Neuronal stem cell (in vitro differentiated cells): ENCODE measurements around the gene HS3ST3A1.
A peak's percentile ranks its signal among the peaks of the same experiment; 100 is the strongest.

Experiments
- DNase-seq: peaks from one replicate; pipeline ENCODE4 v3.0.0-alpha.2; 2013; ENCODE audit warnings: low spot score
- H2AFZ ChIP-seq: one replicate; pipeline ENCODE4 v1.6.1; 2013; ENCODE audit warnings: mild to moderate bottlenecking, low read length, inconsistent platforms
- H2AK5ac ChIP-seq: 2 replicates; pipeline ENCODE4 v1.6.1; 2013; ENCODE audit warnings: low read depth, mild to moderate bottlenecking, inconsistent platforms, low read length, moderate library complexity, mixed read lengths
- H2BK120ac ChIP-seq: 2 replicates; pipeline ENCODE4 v1.6.1; 2013; ENCODE audit warnings: low read depth, mild to moderate bottlenecking, inconsistent platforms, low read length, moderate library complexity, mixed read lengths
- H2BK12ac ChIP-seq: one replicate; pipeline ENCODE4 v1.6.1; 2013; ENCODE audit warnings: low read length, inconsistent platforms
- H2BK15ac ChIP-seq: 2 replicates; pipeline ENCODE4 v1.6.1; 2013; ENCODE audit warnings: mild to moderate bottlenecking, low read length, inconsistent platforms, mixed read lengths
- H2BK5ac ChIP-seq: one replicate; pipeline ENCODE4 v1.6.1; 2013; ENCODE audit warnings: inconsistent platforms, mild to moderate bottlenecking, low read length, moderate library complexity
- H3K14ac ChIP-seq: one replicate; pipeline ENCODE4 v1.6.1; 2013; ENCODE audit warnings: low read length, inconsistent platforms
- H3K18ac ChIP-seq: 2 replicates; pipeline ENCODE4 v1.6.1; 2013; ENCODE audit warnings: low read length, inconsistent platforms
- H3K23ac ChIP-seq: 2 replicates; pipeline ENCODE4 v1.6.1; 2013; ENCODE audit warnings: low read depth, mild to moderate bottlenecking, mixed read lengths, low read length, inconsistent platforms; ENCODE audit not compliant: poor library complexity
- H3K27ac ChIP-seq: replicated peaks from 3 replicates; pipeline ENCODE4 v1.5.1; 2013; ENCODE audit warnings: low read length, inconsistent platforms
- H3K27me3 ChIP-seq, 3 experiments: 2 replicates each; pipeline ENCODE4 v1.6.1; 2013; ENCODE audit warnings: low read length in 3 of 3, mild to moderate bottlenecking in 2 of 3, inconsistent platforms in 1 of 3, low read depth in 1 of 3, mixed read lengths in 1 of 3, moderate library complexity in 1 of 3; ENCODE audit not compliant: control insufficient read depth in 3 of 3, insufficient read depth in 3 of 3
- H3K36me3 ChIP-seq, 2 donors: replicated peaks in 1 of 2; 2 replicates each; pipeline ENCODE4 v1.6.1; 2013; ENCODE audit warnings: low read length in 2 of 2; ENCODE audit not compliant: control insufficient read depth in 2 of 2, insufficient read depth in 2 of 2
- H3K4ac ChIP-seq: 2 replicates; pipeline ENCODE4 v1.6.1; 2013; ENCODE audit warnings: inconsistent platforms, mild to moderate bottlenecking, low read length, moderate library complexity
- H3K4me1 ChIP-seq, 2 donors: 1 replicate in 1 of 2; 2 replicates in 1 of 2; pipeline ENCODE4 v1.6.1; 2013; ENCODE audit warnings: low read length in 2 of 2, low read depth in 1 of 2; ENCODE audit not compliant: control insufficient read depth in 2 of 2, insufficient read depth in 1 of 2
- H3K4me2 ChIP-seq: one replicate; pipeline ENCODE4 v1.6.1; 2013; ENCODE audit warnings: mild to moderate bottlenecking, low read length, inconsistent platforms; ENCODE audit not compliant: insufficient read depth, poor library complexity, severe bottlenecking
- H3K4me3 ChIP-seq, 2 donors: 2 replicates each; pipeline ENCODE4 v1.5.1; 2013; ENCODE audit warnings: low read length in 2 of 2, mild to moderate bottlenecking in 2 of 2, inconsistent platforms in 1 of 2, moderate library complexity in 1 of 2
- H3K79me1 ChIP-seq: one replicate; pipeline ENCODE4 v1.6.1; 2013; ENCODE audit warnings: low read depth, mild to moderate bottlenecking, inconsistent platforms, low read length, moderate library complexity
- H3K9ac ChIP-seq: one replicate; pipeline ENCODE4 v1.6.1; 2013; ENCODE audit warnings: mild to moderate bottlenecking, low read depth, low read length, inconsistent platforms; ENCODE audit not compliant: poor library complexity
- H3K9me3 ChIP-seq, 2 donors: replicated peaks in 1 of 2; 2 replicates each; pipeline versions ENCODE3 to v1.6.1; 2013; ENCODE audit warnings: low read length in 2 of 2, mild to moderate bottlenecking in 2 of 2, inconsistent platforms in 1 of 2, low read depth in 1 of 2, mixed read lengths in 1 of 2, moderate library complexity in 1 of 2; ENCODE audit not compliant: control insufficient read depth in 2 of 2, insufficient read depth in 1 of 2
- H4K8ac ChIP-seq: one replicate; pipeline ENCODE4 v1.6.1; 2013; ENCODE audit warnings: low read depth, mild to moderate bottlenecking, inconsistent platforms, low read length, moderate library complexity
- H4K91ac ChIP-seq: one replicate; pipeline ENCODE4 v1.6.1; 2013; ENCODE audit warnings: low read length, low read depth, mild to moderate bottlenecking, inconsistent platforms; ENCODE audit not compliant: poor library complexity
- WGBS, 2 donors: extraction: QIAGEN DNeasy Blood & Tissue Kit; methylation state at CpG; one replicate each; pipeline ENCODE4 v1.1.7; 2013; ENCODE audit warnings: missing lambda C conversion rate in 2 of 2, mixed read lengths in 1 of 2; ENCODE audit not compliant: insufficient read length in 2 of 2, insufficient replicate concordance in 1 of 2; ENCODE audit errors: extremely low coverage in 2 of 2; 5-methylcytosine and 5-hydroxymethylcytosine counted together

The HS3ST3A1 gene

GRCh38 chr17:13646411-13646810, 44.7 kb upstream of the HS3ST3A1 start:
- Histone ChIP-seq H2BK15ac (no peak overlapping the region), H3K79me1 (no peaks in the 10 kb centered on the region), H3K4me1 (peaks cover 12 to 28% of the 10 kb centered on the region in 2 donors), H3K9ac (no peak overlapping the region), H3K4me2 (no peak overlapping the region), H2BK5ac (no peak overlapping the region), H3K27ac (no peak overlapping the region), H3K36me3 (no peaks in the 10 kb centered on the region), H3K4ac (no peak overlapping the region), H3K18ac (no peak overlapping the region), H3K9me3 (no peaks in the 10 kb centered on the region), H3K27me3 (no peaks in the 10 kb centered on the region), H2BK12ac (no peak overlapping the region), H3K14ac (no peak overlapping the region), H2AFZ (no peak overlapping the region), H3K4me3 (no peak overlapping the region), H2BK120ac (no peak overlapping the region), H4K8ac (no peak overlapping the region), H2AK5ac (no peak overlapping the region), H3K23ac (no peak overlapping the region), H4K91ac (no peak overlapping the region)
- no peak for DNase-seq
- WGBS, 2 donors = no CpG with 5 or more reads among the region's 2 CpGs

GRCh38 chr17:13643180-13643579, 41.5 kb upstream of the HS3ST3A1 start:
- H3K4me1 ChIP-seq = peaks cover 15 to 49% of the 10 kb centered on the region in 2 donors
- H3K4me3 ChIP-seq = no peak overlapping the region
- peak overlapping the region; percentile 65 for H3K27ac ChIP-seq
- H3K9ac ChIP-seq = no peak overlapping the region
- no peak overlapping the region for H3K4ac ChIP-seq
- H2AFZ ChIP-seq = no peak overlapping the region
- H4K8ac ChIP-seq = no peak overlapping the region
- H3K9me3 ChIP-seq = no peaks in the 10 kb centered on the region
- H2BK15ac ChIP-seq = no peak overlapping the region
- DNase-seq = peak; percentile 76
- H2BK5ac ChIP-seq = no peak overlapping the region
- H3K23ac ChIP-seq = no peak overlapping the region
- no peak overlapping the region for H2AK5ac ChIP-seq
- no peak overlapping the region for H3K4me2 ChIP-seq
- no peaks in the 10 kb centered on the region for H3K79me1 ChIP-seq
- no peaks in the 10 kb centered on the region for H3K36me3 ChIP-seq
- no peak overlapping the region for H4K91ac ChIP-seq
- H3K18ac ChIP-seq = no peak overlapping the region
- no CpG with 5 or more reads among the region's 2 CpGs for WGBS, 2 donors
- no peaks in the 10 kb centered on the region for H3K27me3 ChIP-seq
- H3K14ac ChIP-seq = no peak overlapping the region
- no peak overlapping the region for H2BK12ac ChIP-seq
- H2BK120ac ChIP-seq = no peak overlapping the region

- H3K4ac ChIP-seq = no peak overlapping the region
- WGBS, 2 donors = no CpG with 5 or more reads among the region's 2 CpGs
- H4K8ac ChIP-seq = no peak overlapping the region
- H3K23ac ChIP-seq = no peak overlapping the region
- peaks cover 11 to 42% of the 10 kb centered on the region in 2 donors for H3K4me1 ChIP-seq
- no peak overlapping the region for H3K4me2 ChIP-seq
- no peak overlapping the region for H3K18ac ChIP-seq
- H2AFZ ChIP-seq = no peak overlapping the region
- H4K91ac ChIP-seq = no peak overlapping the region
- no peak overlapping the region for H2BK5ac ChIP-seq
- no peak overlapping the region for H2BK12ac ChIP-seq
- no peaks in the 10 kb centered on the region for H3K79me1 ChIP-seq
- H3K4me3 ChIP-seq = no peak overlapping the region
- no peak overlapping the region for H3K27ac ChIP-seq
- H3K9me3 ChIP-seq = no peaks in the 10 kb centered on the region
- no peak overlapping the region for H2BK120ac ChIP-seq
- H3K9ac ChIP-seq = no peak overlapping the region
- H2AK5ac ChIP-seq = no peak overlapping the region
- H3K36me3 ChIP-seq = no peaks in the 10 kb centered on the region
- H3K14ac ChIP-seq = no peak overlapping the region
- DNase-seq = no peak
- no peak overlapping the region for H2BK15ac ChIP-seq
- no peaks in the 10 kb centered on the region for H3K27me3 ChIP-seq
Observed at GRCh38 chr17:13642188-13642587, 40.5 kb upstream of the HS3ST3A1 start.

- Histone ChIP-seq H2BK120ac (no peak overlapping the region), H3K27me3 (no peaks in the 10 kb centered on the region), H2AFZ (no peak overlapping the region), H3K14ac (no peak overlapping the region), H3K18ac (no peak overlapping the region), H2BK15ac (no peak overlapping the region), H3K4ac (no peak overlapping the region), H3K27ac (no peak overlapping the region), H2AK5ac (no peak overlapping the region), H3K36me3 (no peaks in the 10 kb centered on the region), H3K4me3 (no peak overlapping the region), H4K91ac (no peak overlapping the region), H3K4me2 (no peak overlapping the region), H2BK5ac (no peak overlapping the region), H3K9ac (no peak overlapping the region), H3K23ac (no peak overlapping the region), H3K9me3 (no peaks in the 10 kb centered on the region), H4K8ac (no peak overlapping the region), H3K79me1 (no peaks in the 10 kb centered on the region), H3K4me1 (peaks cover 11 to 44% of the 10 kb centered on the region in 2 donors), H2BK12ac (no peak overlapping the region)
- no CpG with 5 or more reads among the region's 3 CpGs for WGBS, 2 donors
- no peak for DNase-seq
Observed at GRCh38 chr17:13640551-13640950, 38.8 kb upstream of the HS3ST3A1 start.
